Measurements from ENCODE around the gene ERAL1.
"Not testable (repeated sequence)": the region's sequence is repeated elsewhere in the genome, so short reads cannot be mapped to it uniquely, and the experiment has no call there.

ERAL1 gene

GRCh38 chr17:28879886-28880571, 25.2 kb downstream of the ERAL1 start:
- no peak for DNase-seq (ENCODE audit: low spot score)

DNA sequence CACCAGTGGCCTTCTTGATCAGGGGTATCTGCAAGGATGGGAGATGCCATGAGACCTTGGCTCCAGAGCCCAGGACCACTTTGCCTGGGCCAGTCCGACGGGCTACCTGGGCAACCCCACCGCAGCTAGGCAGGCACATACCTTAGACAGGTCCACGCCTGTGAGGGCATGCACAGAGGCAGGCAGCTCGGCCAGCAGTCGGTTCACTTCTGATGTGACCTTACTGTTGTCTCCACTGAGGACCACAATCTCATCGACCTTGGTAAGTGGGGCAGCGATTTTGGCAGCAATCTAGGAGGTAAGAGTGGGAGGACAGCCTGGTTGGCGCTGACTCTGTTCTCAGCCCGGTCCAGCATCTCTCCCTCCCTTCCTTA, 25.7 kb downstream of the ERAL1 start:
- DNase-seq (ENCODE audit: low spot score): no peak

DNA sequence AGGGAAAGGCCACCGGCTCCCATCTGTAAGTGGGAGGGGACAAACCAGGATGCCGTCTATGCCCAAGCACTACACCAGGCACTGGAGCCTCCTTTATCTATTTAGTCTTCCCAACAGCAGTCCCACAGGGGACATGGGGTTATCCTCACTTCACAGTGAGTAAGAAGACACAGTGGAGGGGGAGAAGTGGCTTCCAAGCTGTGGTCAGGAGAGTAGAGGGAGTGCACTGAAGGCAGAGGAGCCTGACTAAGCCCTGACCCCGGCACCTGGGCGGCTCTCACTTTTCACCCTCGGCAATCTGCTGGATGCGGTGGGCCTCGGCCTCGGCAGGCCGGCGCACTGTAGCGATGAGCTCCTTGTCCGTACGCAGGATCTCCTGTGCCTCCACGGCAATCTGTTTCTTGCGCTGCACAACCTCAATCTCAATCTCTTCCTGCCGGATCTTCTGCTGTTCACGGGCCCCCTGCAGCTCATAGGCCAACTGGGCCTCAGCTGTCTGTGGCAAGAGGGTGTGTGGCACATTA, 26.8 kb downstream of the ERAL1 start:
- no peak for DNase-seq (ENCODE audit: low spot score)

- DNase-seq (ENCODE audit: low spot score): no peak
Observed at GRCh38 chr17:28882154-28882895, 27.5 kb downstream of the ERAL1 start.

DNA sequence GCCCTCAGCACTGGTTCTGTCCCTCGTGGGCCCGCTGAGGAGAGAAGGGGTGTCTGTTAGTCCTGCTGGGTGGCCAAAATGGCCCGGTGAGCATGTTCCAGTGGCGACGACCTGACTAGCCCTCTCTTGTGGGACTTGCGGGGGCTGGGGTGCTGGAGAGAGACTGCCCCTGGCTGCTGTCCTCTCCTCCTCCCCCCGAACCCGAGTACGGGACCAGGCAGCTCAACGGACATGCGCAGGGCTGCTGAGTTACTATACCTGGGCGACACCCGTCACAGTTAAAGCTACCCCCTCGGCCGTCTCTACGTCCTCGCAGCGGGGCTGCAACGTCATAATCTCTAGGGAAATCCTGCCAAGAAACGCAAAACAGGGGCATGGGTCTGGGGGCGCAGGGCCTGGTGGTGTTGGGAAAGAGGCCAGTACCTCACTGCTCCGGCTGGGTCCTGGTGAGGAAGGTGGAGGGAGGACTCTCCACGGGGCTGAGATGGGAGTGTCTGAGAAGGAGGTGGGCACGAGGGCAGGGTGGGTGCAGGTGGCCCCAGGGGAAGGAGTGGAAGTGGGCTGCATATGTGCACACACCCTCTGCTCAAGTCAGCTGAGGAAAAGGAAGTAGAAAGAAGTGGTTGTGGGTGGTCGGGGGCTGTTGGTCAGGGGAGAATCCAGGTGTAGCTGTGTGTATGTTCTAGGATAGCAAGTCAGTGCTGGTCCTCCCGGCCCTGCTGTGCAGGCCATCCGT, 29.3 kb downstream of the ERAL1 start:
- DNase-seq (ENCODE audit: low spot score): no peak

GRCh38 chr17:28885363-28885762, 30.5 kb downstream of the ERAL1 start:
- no peak for DNase-seq (ENCODE audit: low spot score)

GRCh38 chr17:28885951-28886350, 31.1 kb downstream of the ERAL1 start:
- no peak for DNase-seq (ENCODE audit: low spot score)

- no peak for DNase-seq (ENCODE audit: low spot score)
Observed at GRCh38 chr17:28887871-28888471, 33.2 kb downstream of the ERAL1 start.

GRCh38 chr17:28888832-28889231, 34.0 kb downstream of the ERAL1 start:
- DNase-seq (ENCODE audit: low spot score): no peak

- DNase-seq (ENCODE audit: low spot score): no peak
Observed at GRCh38 chr17:28889996-28890395, 35.2 kb downstream of the ERAL1 start.

GRCh38 chr17:28891201-28891600, 36.4 kb downstream of the ERAL1 start:
- DNase-seq (ENCODE audit: low spot score): no peak

DNA sequence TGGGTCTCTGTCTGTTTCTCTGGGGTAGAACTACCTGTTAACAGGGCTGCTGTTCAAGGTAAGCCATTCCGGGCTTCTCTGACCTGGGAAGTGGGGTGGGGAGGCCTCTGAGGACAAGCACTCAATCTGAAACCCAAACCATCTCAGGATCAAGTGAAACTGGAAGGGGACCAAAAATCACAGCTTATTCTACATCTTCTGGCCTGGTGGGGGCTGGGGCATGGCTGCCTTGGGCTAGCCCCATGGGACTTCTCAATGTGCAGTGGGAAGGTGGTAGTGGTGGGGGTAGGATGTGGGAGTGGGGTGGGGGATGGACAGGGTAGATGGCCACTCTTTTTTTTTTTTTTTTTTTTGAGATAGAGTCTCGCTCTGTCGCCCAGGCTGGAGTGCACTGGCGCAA, 37.2 kb downstream of the ERAL1 start:
- DNase-seq (ENCODE audit: low spot score): no peak

GRCh38 chr17:28893248-28894183, 38.7 kb downstream of the ERAL1 start:
- not testable (repeated sequence) for DNase-seq (ENCODE audit: low spot score)

GRCh38 chr17:28895794-28896447, 41.1 kb downstream of the ERAL1 start:
- DNase-seq (ENCODE audit: low spot score): no peak

DNA sequence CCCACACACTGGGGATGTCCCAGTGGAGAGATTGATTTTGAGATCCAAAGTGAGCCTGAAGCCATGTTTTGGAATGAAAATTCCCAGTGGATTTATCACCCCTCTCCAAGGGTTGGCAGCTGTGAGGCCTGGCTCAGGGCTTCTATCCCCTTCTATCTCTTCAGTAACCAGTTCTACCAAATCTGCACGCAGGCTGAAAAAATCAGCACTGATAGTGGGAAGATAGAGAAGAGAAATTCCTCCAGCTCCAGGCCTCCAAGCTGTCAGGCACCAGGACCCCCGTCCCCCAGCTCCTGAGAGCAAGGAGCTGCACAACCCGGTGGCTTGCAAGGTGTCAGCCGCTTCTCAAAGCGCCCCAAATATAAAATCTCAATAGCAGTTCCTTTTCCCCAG, 41.7 kb downstream of the ERAL1 start:
- no peak for DNase-seq (ENCODE audit: low spot score)

DNA sequence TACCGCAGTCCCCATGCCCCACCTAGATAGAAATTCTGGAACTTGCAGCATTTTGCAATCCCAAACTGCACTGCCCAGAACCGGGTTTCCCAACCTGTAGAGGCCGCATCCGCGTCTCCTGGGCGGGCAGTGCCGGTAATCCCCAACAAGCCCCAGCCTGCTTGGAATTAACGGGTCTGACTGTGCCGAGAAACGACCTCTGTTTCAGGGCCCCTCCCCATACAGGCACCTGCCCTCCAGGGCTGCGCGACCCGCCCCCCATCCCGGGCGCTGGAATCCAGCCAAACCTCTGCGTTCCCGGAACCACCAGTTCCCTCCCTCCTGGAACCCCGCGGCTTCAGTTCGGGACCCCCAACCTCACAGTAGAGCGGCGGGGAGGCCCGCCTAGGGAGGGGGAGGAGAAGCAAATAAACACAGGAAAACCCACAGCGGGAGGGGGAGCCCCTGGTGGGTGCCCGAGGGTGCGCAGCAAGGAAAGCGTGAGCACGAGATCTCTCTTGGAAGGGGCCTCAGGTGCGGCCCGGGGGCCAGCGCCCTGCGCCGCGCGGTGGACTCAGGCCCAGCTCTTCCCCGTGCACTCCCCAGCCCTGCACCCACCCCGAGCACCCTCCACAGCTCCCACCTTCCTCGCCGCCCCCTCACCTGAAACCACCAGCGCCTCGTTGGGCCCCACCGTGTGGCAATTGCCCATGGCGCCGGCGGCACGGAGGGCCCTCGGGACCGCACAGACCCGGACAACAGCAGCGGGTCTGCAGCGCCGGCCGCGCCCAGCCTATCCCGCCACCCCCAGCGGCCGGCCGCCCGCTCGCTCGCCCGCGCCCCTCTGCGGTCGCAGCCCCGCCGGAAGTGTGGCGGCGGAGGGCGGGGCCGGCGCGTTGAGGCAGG, 42.3 kb downstream of the ERAL1 start, which contains the start of gene FLOT2:
FLOT2 (minus strand) TSS at position 850 of the 885 bp plus-strand sequence; CDS start at position 691, 159 bp downstream.
- no peak for DNase-seq (ENCODE audit: low spot score)

DNA sequence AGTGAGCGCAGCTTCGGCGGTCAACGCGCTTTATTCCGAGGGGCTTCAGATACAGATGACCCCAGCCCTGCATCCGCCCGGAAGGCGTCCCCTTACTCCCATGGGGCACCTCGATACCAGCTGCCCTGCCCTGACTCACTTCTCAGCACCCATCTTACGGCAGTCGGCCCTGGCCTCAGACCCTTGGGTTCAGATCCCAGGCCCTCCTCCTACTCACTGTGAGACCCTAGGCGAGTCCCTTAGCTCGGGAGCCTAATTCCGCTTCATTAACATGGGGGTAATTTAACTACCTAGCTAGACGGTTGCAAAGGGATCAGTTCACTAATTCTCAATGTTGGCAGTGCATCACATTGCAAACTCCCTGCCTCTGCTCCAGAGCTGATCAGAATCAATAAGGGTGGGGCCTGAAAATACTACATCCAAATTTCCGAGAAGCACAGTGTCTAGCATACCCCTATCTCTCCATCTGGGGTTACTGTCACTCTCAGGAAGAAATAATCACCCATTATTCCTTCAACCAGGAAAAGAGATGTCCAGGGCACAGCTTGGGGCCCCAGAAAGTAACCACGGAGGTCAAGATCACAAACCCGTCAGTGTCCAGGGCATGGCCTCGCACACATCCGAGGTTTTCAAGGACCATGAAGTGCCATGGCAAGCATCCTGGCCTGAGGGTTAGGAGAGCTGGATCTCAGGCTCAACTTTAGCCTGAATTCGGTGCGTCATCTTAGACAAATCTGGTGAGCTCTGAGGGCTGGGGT, 43.1 kb downstream of the ERAL1 start:
- no peak for DNase-seq (ENCODE audit: low spot score)

DNA sequence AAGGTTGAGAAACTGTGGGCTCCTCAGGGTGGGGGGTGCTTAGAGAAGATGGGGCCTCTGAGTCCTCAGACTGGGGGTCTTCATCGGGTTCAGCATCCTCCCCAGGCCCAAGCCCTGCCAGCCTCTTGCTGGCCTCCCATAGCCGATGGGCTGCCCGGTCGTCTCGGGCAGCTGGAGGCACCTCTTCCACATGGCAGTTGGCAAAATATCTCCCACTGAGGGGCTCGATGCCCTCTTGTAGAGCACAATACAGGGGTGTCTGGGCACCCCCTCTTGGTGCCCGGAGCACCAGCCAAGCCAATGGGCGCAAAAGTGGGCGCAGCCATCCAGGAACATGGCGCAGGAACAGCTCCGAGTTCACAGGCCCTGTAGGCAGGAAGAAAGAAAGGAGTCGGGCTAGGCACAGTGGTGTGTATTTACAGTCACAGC, 43.7 kb downstream of the ERAL1 start:
- no peak for DNase-seq (ENCODE audit: low spot score)
